Naive thymus-derived CD8-positive, alpha-beta T cell (primary cell): ENCODE measurements around the gene ZNF682. TPM values are rescaled to one million over a fixed set of nuclear protein-coding genes. Genes with fewer than 3 reads are reported as not detected.
"Not testable (repeated sequence)": the region's sequence is repeated elsewhere in the genome, so short reads cannot be mapped to it uniquely, and the experiment has no call there.

Experiments
- ATAC-seq, 2 donors: fragments of 150-1000 bp; cut with Tn5 transposase in 1 of 2; sonication (Bioruptor Pico), chemical (Tn5 transposase) in 1 of 2; 1 replicate in 1 of 2; 2 replicates in 1 of 2; pipeline ENCODE4 v1.10.0; 2021; ENCODE audit warnings: mild to moderate bottlenecking in 2 of 2, moderate library complexity in 2 of 2
- POLR2A ChIA-PET: fragments of 350-600 bp; sonication (Branson Sonifier 250); formaldehyde crosslinking; loops from one replicate; lab custom pipeline; 2021; ENCODE audit warnings: antibody characterized with exemption; lab: Charles Lee
- DNase-seq, 10 donors: peaks; one replicate each; pipeline versions ENCODE4 v3.0.0 to v3.0.0-alpha.2; 2020 to 2022
- H3K27ac Mint-ChIP-seq, 10 donors: one replicate each; pipeline ENCODE4 v1.8.0; 2020 to 2022; ENCODE audit warnings: mild to moderate bottlenecking in 10 of 10, mixed read lengths in 10 of 10, moderate library complexity in 4 of 10, inconsistent platforms in 1 of 10
- H3K27me3 Mint-ChIP-seq, 5 donors: one replicate each; pipeline ENCODE4 v1.8.0; 2021 to 2022; ENCODE audit warnings: mixed read lengths in 5 of 5
- H3K36me3 Mint-ChIP-seq, 3 donors: one replicate each; pipeline ENCODE4 v1.8.0; 2020 to 2022; ENCODE audit warnings: mixed read lengths in 3 of 3, mild to moderate bottlenecking in 2 of 3, inconsistent platforms in 1 of 3
- H3K4me1 Mint-ChIP-seq, 4 donors: one replicate each; pipeline ENCODE4 v1.8.0; 2021 to 2022; ENCODE audit warnings: mixed read lengths in 4 of 4
- H3K4me3 Mint-ChIP-seq, 10 donors: one replicate each; pipeline ENCODE4 v1.8.0; 2020 to 2022; ENCODE audit warnings: mild to moderate bottlenecking in 10 of 10, mixed read lengths in 10 of 10, moderate library complexity in 6 of 10, inconsistent platforms in 1 of 10
- H3K9me3 Mint-ChIP-seq, 9 donors: one replicate each; pipeline ENCODE4 v1.8.0; 2020 to 2022; ENCODE audit warnings: mixed read lengths in 9 of 9, mild to moderate bottlenecking in 3 of 9, inconsistent platforms in 1 of 9, moderate library complexity in 1 of 9
- polyA plus RNA-seq, 3 donors: library from polyadenylated mRNA; unstranded; fragments of 300-500 nt; fragmentation: Illumina TruSeq; gene quantifications; one replicate each; pipeline ENCODE4 v1.2.3, GENCODE V29; 2021
- total RNA-seq, 8 experiments: library from RNA in 2 of 8; stranded (reverse) in 2 of 8; gene quantifications; one replicate each; pipeline ENCODE4 v1.2.3 and lab custom pipeline; 2021 to 2026

The ZNF682 gene
- total and polyA plus RNA-seq, 5 experiments from 2014 or later, result 2.8 to 11.8 (median 5.9) TPM

GRCh38 chr19:19966126-19966525 is 73.2 kb downstream of the ZNF682 start:
- H3K4me3 Mint-ChIP-seq, H3K4me1 Mint-ChIP-seq, DNase-seq, POLR2A ChIA-PET, H3K27me3 Mint-ChIP-seq, ATAC-seq, H3K27ac Mint-ChIP-seq: not testable (repeated sequence)
- Mint-ChIP-seq H3K36me3 (peaks cover 0 to 22% (median 7%) of the 10 kb centered on the region in 3 donors), H3K9me3 (peaks cover 12 to 46% (median 40%) of the 10 kb centered on the region in 9 donors)

- H3K4me1 Mint-ChIP-seq, result peaks cover 0 to 2% (median 0%) of the 10 kb centered on the region in 4 donors
- no peak overlapping the region for H3K27ac Mint-ChIP-seq
Measured at GRCh38 chr19:19964416-19964815, 74.9 kb downstream of the ZNF682 start.

GRCh38 chr19:19959151-19959799 is 80.0 kb downstream of the ZNF682 start:
- not testable (repeated sequence) for H3K36me3 Mint-ChIP-seq, H3K9me3 Mint-ChIP-seq, H3K4me1 Mint-ChIP-seq, H3K27me3 Mint-ChIP-seq, ATAC-seq
- Mint-ChIP-seq H3K27ac (peak overlapping the region in 5 of 10 donors; percentile 20 to 75 (median 54)), H3K4me3 (peak overlapping the region; percentile 36 to 69 (median 58))
- peak; percentile 36 to 81 (median 58) for DNase-seq
- POLR2A ChIA-PET, result interaction anchor here (0.6 to 2.0 kb wide), 4 partner anchors 316 to 579 kb away, joined by 3 to 6 read pairs (median 3); partner anchors contain the start of gene GMIP

More at GRCh38 chr19:19964416-19964815, 74.9 kb downstream of the ZNF682 start:
- Mint-ChIP-seq H3K36me3 (peaks cover 0 to 21% (median 2%) of the 10 kb centered on the region in 3 donors), H3K9me3 (peaks cover 8 to 42% (median 34%) of the 10 kb centered on the region in 9 donors), H3K4me3 (no peak overlapping the region), H3K27me3 (no peaks in the 10 kb centered on the region)
- POLR2A ChIA-PET, result no interaction called here
- DNase-seq, result no peak
- ATAC-seq, result no peak

GRCh38 chr19:19957766-19958165 is 81.5 kb downstream of the ZNF682 start:
- H3K4me3 Mint-ChIP-seq, H3K9me3 Mint-ChIP-seq, POLR2A ChIA-PET, H3K36me3 Mint-ChIP-seq, H3K27me3 Mint-ChIP-seq, H3K4me1 Mint-ChIP-seq, ATAC-seq, H3K27ac Mint-ChIP-seq, DNase-seq: not testable (repeated sequence)

GRCh38 chr19:19956434-19957075 is 82.8 kb downstream of the ZNF682 start:
- H3K36me3 Mint-ChIP-seq, result no peaks in the 10 kb centered on the region
- H3K9me3 Mint-ChIP-seq, result no peaks in the 10 kb centered on the region
- ATAC-seq (no peak), DNase-seq (no peak)
- H3K27ac Mint-ChIP-seq, result no peak overlapping the region
- POLR2A ChIA-PET, result interaction anchor here (0.7 kb wide), 1 partner anchor 293 kb away, joined by 3 read pairs; the partner anchor contains the start of gene ATP13A1
- H3K27me3 Mint-ChIP-seq, result no peaks in the 10 kb centered on the region
- no peak overlapping the region for H3K4me3 Mint-ChIP-seq
- H3K4me1 Mint-ChIP-seq, result peaks cover 0 to 5% (median 3%) of the 10 kb centered on the region in 4 donors

GRCh38 chr19:19955208-19955607 is 84.1 kb downstream of the ZNF682 start:
- POLR2A ChIA-PET, result no interaction called here
- Mint-ChIP-seq H3K4me3 (no peak overlapping the region), H3K36me3 (no peaks in the 10 kb centered on the region), H3K9me3 (no peaks in the 10 kb centered on the region), H3K4me1 (peaks cover 0 to 5% (median 3%) of the 10 kb centered on the region in 4 donors), H3K27ac (no peak overlapping the region), H3K27me3 (no peaks in the 10 kb centered on the region)
- no peak for ATAC-seq
- DNase-seq, result no peak

Other genes with a start within 250 kb of the ZNF682 start
- 10 to 100 TPM; 85.5 to 98.7 TPM for gene ZNF506, start 217.8 kb downstream of the ZNF682 start, total RNA-seq
- 10 to 100 TPM; 23.4 to 29.6 (median 27.8) TPM for gene ZNF506, start 217.8 kb downstream of the ZNF682 start, polyA plus RNA-seq
- 10 to 100 TPM; 36.8 to 37.5 TPM for gene ZNF253, start 173.6 kb downstream of the ZNF682 start, total RNA-seq
- 1 to 10 TPM; 7.1 to 9.4 (median 8.9) TPM for gene ZNF253, start 173.6 kb downstream of the ZNF682 start, polyA plus RNA-seq
- 10 to 100 TPM; 11.7 to 12.5 TPM for gene ZNF93, start 138.6 kb downstream of the ZNF682 start, total RNA-seq
- gene ZNF93, start 138.6 kb downstream of the ZNF682 start, polyA plus RNA-seq, result 10 to 100 TPM in 2 of 3 donors, 1 to 10 TPM in 1; 7.7 to 11.5 (median 11.2) TPM
- 10 to 100 TPM; 10.9 to 13.1 TPM for gene ZNF90, start 38.5 kb upstream of the ZNF682 start, total RNA-seq
- gene ZNF90, start 38.5 kb upstream of the ZNF682 start, polyA plus RNA-seq, result 1 to 10 TPM in 2 of 3 donors, under 1 TPM in 1; 0.68 to 2.7 (median 2.1) TPM
- 10 to 100 TPM; 14.6 to 14.9 TPM for gene ZNF486, start 127.7 kb upstream of the ZNF682 start, total RNA-seq
- 1 to 10 TPM; 2.3 to 6.9 (median 4.0) TPM for gene ZNF486, start 127.7 kb upstream of the ZNF682 start, polyA plus RNA-seq